ENCODE measurements around the gene HBP1. TPM values are rescaled to one million over a fixed set of nuclear protein-coding genes. Genes with fewer than 3 reads are reported as not detected.

The HBP1 gene
- total and polyA plus RNA-seq, 2 of the 8 experiments (the other 6 are each of a cell fraction or from before 2014, with no cell fraction given), result 28.9 to 29.2 TPM

DNA sequence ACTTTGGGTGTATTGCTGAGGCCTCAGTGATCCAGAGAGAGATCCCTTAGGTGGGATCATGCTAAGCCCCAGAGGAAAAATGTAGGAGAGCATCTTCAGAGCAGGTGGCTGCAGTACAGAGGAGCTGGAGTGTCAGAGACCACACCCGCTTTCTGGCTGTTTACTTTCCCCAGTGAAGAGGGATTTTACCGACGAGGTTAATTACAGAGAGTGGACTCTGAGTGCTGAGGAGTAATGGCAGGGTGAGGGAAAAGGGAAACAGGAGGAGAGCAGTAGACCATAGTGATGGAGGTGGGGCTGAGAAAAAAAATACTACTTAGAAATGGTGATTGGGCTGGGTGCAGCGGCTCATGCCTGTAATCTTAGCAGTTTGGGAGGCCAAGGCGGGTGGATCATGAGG is 43.3 kb upstream of the HBP1 start:
- H2BK12ac ChIP-seq (ENCODE audit: low read depth, low read length), result no peak overlapping the region
- no peak overlapping the region for H4K91ac ChIP-seq (replicated peaks; ENCODE audit: insufficient read length, low read length)
- H4K20me1 ChIP-seq (replicated peaks in 1 of 2; ENCODE audit: control insufficient read depth in 1 of 2, insufficient read depth in 2 of 2, low read length in 2 of 2), result no peaks in the 10 kb centered on the region
- no peak overlapping the region for H3K4ac ChIP-seq (replicated peaks; ENCODE audit: insufficient read length, low read depth, low read length)
- no peak overlapping the region for H2BK15ac ChIP-seq (ENCODE audit: low read length)
- ChIA-PET CTCF (ENCODE audit: partially characterized antibody) (no interaction called here), POLR2A (ENCODE audit: partially characterized antibody) (no interaction called here)
- H2AK5ac ChIP-seq (ENCODE audit: low read depth, low read length), result no peak overlapping the region
- H4K5ac ChIP-seq (ENCODE audit: insufficient read length, low read depth, low read length), result no peak overlapping the region
- no peak overlapping the region for H3K4me3 ChIP-seq (ENCODE audit: extremely low read depth in 1 of 4, insufficient read depth in 2 of 4, low read depth in 3 of 4, low read length in 4 of 4)
- no peak overlapping the region for H4K8ac ChIP-seq (ENCODE audit: extremely low read depth, insufficient read depth, low read length)
- no peak overlapping the region for H2BK5ac ChIP-seq (ENCODE audit: low read depth, low read length)
- H3K36me3 ChIP-seq (ENCODE audit: control insufficient read depth in 2 of 4, insufficient read depth in 4 of 4, low read length in 3 of 4), result no peaks in the 10 kb centered on the region; a peak in 1 of 8 replicates
- no peak overlapping the region for H2BK120ac ChIP-seq (replicated peaks; ENCODE audit: low read depth, low read length)
- DNase-seq (ENCODE audit: low read depth in 1 of 2, low spot score in 2 of 2) (no peak), FAIRE-seq (no peak)
- no peak overlapping the region for H3K56ac ChIP-seq (replicated peaks; ENCODE audit: insufficient read length, low read depth, low read length)
- no peak overlapping the region for H2AFZ ChIP-seq (ENCODE audit: low read length)
- no peak overlapping the region for H3K27ac ChIP-seq (ENCODE audit: low read depth, low read length)
- H3K18ac ChIP-seq (ENCODE audit: extremely low read depth, low read length), result no peak overlapping the region
- no peaks in the 10 kb centered on the region for H3K27me3 ChIP-seq (replicated peaks in 1 of 4; ENCODE audit: control insufficient read depth in 3 of 4, extremely low read depth in 1 of 4, insufficient read depth in 3 of 4, low read length in 3 of 4)
- no peak overlapping the region; a peak in 1 of 7 replicates for H3K9ac ChIP-seq (replicated peaks in 1 of 4; ENCODE audit: extremely low read depth in 1 of 4, low read depth in 3 of 4, low read length in 3 of 4)
- H3K23me2 ChIP-seq (ENCODE audit: low read depth, low read length), result no peaks in the 10 kb centered on the region
- peaks cover 0 to 9% (median 1%) of the 10 kb centered on the region in 4 experiments; a peak in 2 of 7 replicates for H3K4me1 ChIP-seq (replicated peaks in 1 of 4; ENCODE audit: control insufficient read depth in 3 of 4, insufficient read depth in 4 of 4, low read length in 3 of 4)
- no peak overlapping the region for H3K14ac ChIP-seq (ENCODE audit: insufficient read length)
- WGBS, 2 experiments (ENCODE audit: extremely low coverage in 1 of 2, insufficient coverage in 1 of 2, insufficient read length in 1 of 2, insufficient replicate concordance in 2 of 2, low coverage in 1 of 2, low lambda C conversion rate in 2 of 2, missing lambda C conversion rate in 1 of 2), result 93% methylated on average over 5 of the region's 5 CpGs; no CpG with 5 or more reads in 1 of the 2 experiments
- no peaks in the 10 kb centered on the region for H3K79me2 ChIP-seq (ENCODE audit: control insufficient read depth in 1 of 2, insufficient read depth in 2 of 2, low read length in 2 of 2)
- H3K9me3 ChIP-seq (ENCODE audit: insufficient read depth in 2 of 2, low read depth in 1 of 2, low read length in 1 of 2), result no peaks in the 10 kb centered on the region
- H2BK20ac ChIP-seq (ENCODE audit: low read length), result no peak overlapping the region
- no peaks in the 10 kb centered on the region for H3K79me1 ChIP-seq (ENCODE audit: low read depth, low read length)
- H3K23ac ChIP-seq (ENCODE audit: insufficient read length), result no peak overlapping the region
- no peak overlapping the region for H3K4me2 ChIP-seq (ENCODE audit: insufficient read depth in 1 of 2, low read depth in 2 of 2, low read length in 2 of 2)
- TF ChIP-seq EGR1 (IDR thresholded peaks at IDR 0.05; ENCODE audit: borderline replicate concordance, low read depth, low read length) (no peak), GTF2F1 (IDR thresholded peaks at IDR 0.05; ENCODE audit: borderline replicate concordance, low read depth, low read length) (no peak), POU5F1 (IDR thresholded peaks at IDR 0.05; ENCODE audit: low read depth, low read length) (no peak), RXRA (IDR thresholded peaks at IDR 0.05; ENCODE audit: insufficient read depth, low read depth, low read length) (no peak), RFX5 (IDR thresholded peaks at IDR 0.05; ENCODE audit: borderline replicate concordance, low read depth, low read length) (no peak), RNF2 (IDR thresholded peaks at IDR 0.05; ENCODE audit: borderline replicate concordance, low read depth, low read length, missing control alignments, poor library complexity, severe bottlenecking) (no peak), NRF1 (IDR thresholded peaks at IDR 0.05; ENCODE audit: low read depth, low read length) (no peak), JUND (IDR thresholded peaks at IDR 0.05; ENCODE audit: low read length) (no peak), PHF8 (conservative IDR thresholded peaks at IDR 0.05; ENCODE audit: low read depth, low read length) (no peak), CREB1 (IDR thresholded peaks at IDR 0.05) (no peak), EZH2 (IDR thresholded peaks at IDR 0.05; ENCODE audit: low read depth, low read length, severe bottlenecking) (no peak), SP2 (IDR thresholded peaks at IDR 0.05; ENCODE audit: low read length) (no peak), SP4 (IDR thresholded peaks at IDR 0.05; ENCODE audit: low read length) (no peak), JUN (IDR thresholded peaks at IDR 0.05; ENCODE audit: low read depth, low read length) (no peak)

All from H1 (cell line).